Neural cell (in vitro differentiated cells): ENCODE results near the gene TMEM176B. TPM values are rescaled to one million over a fixed set of nuclear protein-coding genes. Genes with fewer than 3 reads are reported as not detected.

ENCODE experiments used
- H2AFZ ChIP-seq: fragments of 200-600, 300-800 bp; sonication (generic), shearing (Covaris generic); 2 replicates; pipeline ENCODE4 v1.6.0; 2014; ENCODE audit warnings: low read depth, mild to moderate bottlenecking, antibody characterized with exemption, low read length, moderate library complexity
- H3F3A ChIP-seq: fragments of 200-600 bp; shearing (Covaris generic); 2 replicates; pipeline ENCODE4 v1.6.1; 2016; ENCODE audit warnings: mild to moderate bottlenecking, moderate library complexity, mixed read lengths, antibody characterized with exemption, low read length; ENCODE audit not compliant: insufficient read depth, poor library complexity, severe bottlenecking
- H3K27ac ChIP-seq: fragments of 200-600, 300-800 bp; sonication (generic), shearing (Covaris generic); 2 replicates; pipeline ENCODE4 v1.5.1; 2014; ENCODE audit warnings: mild to moderate bottlenecking, low read length, moderate library complexity
- H3K27me3 ChIP-seq: fragments of 300-800, 200-600 bp; sonication (generic), shearing (Covaris generic); 2 replicates; pipeline ENCODE4 v1.6.0; 2014; ENCODE audit warnings: mild to moderate bottlenecking, low read depth, low read length, moderate library complexity; ENCODE audit not compliant: insufficient read depth
- H3K36me3 ChIP-seq: fragments of 300-800, 200-600 bp; sonication (generic), shearing (Covaris generic); 2 replicates; pipeline ENCODE4 v1.5.1; 2014; ENCODE audit warnings: mild to moderate bottlenecking, antibody characterized with exemption, low read length, moderate library complexity; ENCODE audit not compliant: insufficient read depth
- H3K4me2 ChIP-seq: fragments of 300-800, 200-600 bp; sonication (generic), shearing (Covaris generic); 2 replicates; pipeline ENCODE4 v1.6.0; 2014; ENCODE audit warnings: mild to moderate bottlenecking, low read length
- H3K4me3 ChIP-seq: fragments of 300-800, 200-600 bp; sonication (generic), shearing (Covaris generic); 2 replicates; pipeline ENCODE4 v1.5.1; 2014; ENCODE audit warnings: mild to moderate bottlenecking, low read length, moderate library complexity
- H3K79me2 ChIP-seq: fragments of 200-600 bp; shearing (Covaris generic); replicated peaks from 2 replicates; pipeline ENCODE4 v1.6.0; 2014; ENCODE audit warnings: mild to moderate bottlenecking, low read length, moderate library complexity; ENCODE audit not compliant: insufficient read depth
- H3K9ac ChIP-seq: fragments of 300-800, 200-600 bp; sonication (generic), shearing (Covaris generic); 2 replicates; pipeline ENCODE4 v1.6.1; 2016; ENCODE audit warnings: mild to moderate bottlenecking, low read length, mixed read lengths
- H3K9me2 ChIP-seq: fragments of 200-600 bp; shearing (Covaris generic); 2 replicates; pipeline ENCODE4 v1.6.1; 2016; ENCODE audit warnings: mild to moderate bottlenecking, low read length, mixed read lengths; ENCODE audit not compliant: insufficient read depth
- H3K9me3 ChIP-seq: fragments of 200-600, 300-800 bp; sonication (generic), shearing (Covaris generic); 2 replicates; pipeline ENCODE4 v1.6.1; 2016; ENCODE audit warnings: mild to moderate bottlenecking, mixed run types, low read length, moderate library complexity, mixed read lengths
- H4K20me1 ChIP-seq: fragments of 200-600 bp; shearing (Covaris generic); 2 replicates; pipeline ENCODE4 v1.6.1; 2016; ENCODE audit warnings: mild to moderate bottlenecking, mixed run types; ENCODE audit not compliant: insufficient read depth
- CTCF ChIP-seq: fragments of 450-650 bp; IDR thresholded peaks from 2 replicates; pipeline ENCODE4 v1.5.1; 2014; ENCODE audit warnings: antibody characterized with exemption, mild to moderate bottlenecking, moderate library complexity; ENCODE audit not compliant: poor library complexity, severe bottlenecking
- EP300 ChIP-seq: fragments of 450-650 bp; conservative IDR thresholded peaks from 2 replicates; pipeline ENCODE4 v1.6.1; 2014; ENCODE audit warnings: antibody characterized with exemption, mild to moderate bottlenecking, moderate library complexity; ENCODE audit not compliant: poor library complexity, severe bottlenecking
- EZH2 ChIP-seq: fragments of 200-600, 300-800 bp; shearing (Covaris generic), sonication (generic); IDR thresholded peaks from 2 replicates; pipeline ENCODE4 v1.6.1; 2014; ENCODE audit warnings: antibody characterized with exemption, low read length, borderline replicate concordance, mild to moderate bottlenecking; ENCODE audit not compliant: insufficient read depth, poor library complexity, severe bottlenecking
- MXI1 ChIP-seq: fragments of 450-650 bp; conservative IDR thresholded peaks from 2 replicates; pipeline ENCODE4 v1.6.1; 2014; ENCODE audit warnings: antibody characterized with exemption, mild to moderate bottlenecking; ENCODE audit not compliant: poor library complexity, severe bottlenecking
- POLR2AphosphoS5 ChIP-seq: IDR thresholded peaks from 2 replicates; pipeline ENCODE4 v1.6.1; 2012
- RAD21 ChIP-seq: fragments of 450-650 bp; conservative IDR thresholded peaks from 2 replicates; pipeline ENCODE4 v1.6.1; 2014; ENCODE audit warnings: antibody characterized with exemption, mild to moderate bottlenecking, moderate library complexity
- REST ChIP-seq: IDR thresholded peaks from 2 replicates; pipeline ENCODE4 v1.6.1; 2012; ENCODE audit warnings: borderline replicate concordance
- SMC3 ChIP-seq: fragments of 450-650 bp; conservative IDR thresholded peaks from 2 replicates; pipeline ENCODE4 v1.6.1; 2014; ENCODE audit warnings: antibody characterized with exemption, mild to moderate bottlenecking, moderate library complexity; ENCODE audit not compliant: poor library complexity
- TAF1 ChIP-seq: IDR thresholded peaks from 2 replicates; pipeline ENCODE4 v1.6.1; 2012; ENCODE audit warnings: low read depth
- polyA plus RNA-seq: library from polyadenylated mRNA; depleted of rRNA; stranded (reverse); fragments of >200 nt; gene quantifications from 2 replicates; pipeline ENCODE4 v1.2.3, GENCODE V29; 2014

TMEM176B gene
- polyA plus RNA-seq, 1 donor from 2014 or later, result 1.9 TPM

- Histone ChIP-seq H4K20me1 (no peaks in the 10 kb centered on the region), H3K9me2 (no peaks in the 10 kb centered on the region), H3K27me3 (no peaks in the 10 kb centered on the region), H3K79me2 (no peaks in the 10 kb centered on the region), H3K36me3 (no peaks in the 10 kb centered on the region), H3K9ac (no peak overlapping the region), H3K27ac (no peak overlapping the region), H2AFZ (no peak overlapping the region), H3K4me2 (no peak overlapping the region), H3K4me3 (no peak overlapping the region), H3F3A (no peaks in the 10 kb centered on the region), H3K9me3 (no peaks in the 10 kb centered on the region)
- TF ChIP-seq MXI1 (no peak), POLR2AphosphoS5 (no peak), RAD21 (no peak), EP300 (no peak), TAF1 (no peak), EZH2 (no peak), REST (no peak), CTCF (no peak), SMC3 (no peak)
Observed at GRCh38 chr7:150756166-150756565, 44.0 kb downstream of the TMEM176B start.

- Histone ChIP-seq H3K4me2 (no peak overlapping the region), H3K27me3 (no peaks in the 10 kb centered on the region), H3K36me3 (no peaks in the 10 kb centered on the region), H3K9me3 (no peaks in the 10 kb centered on the region), H2AFZ (no peak overlapping the region), H3K79me2 (no peaks in the 10 kb centered on the region), H3K4me3 (no peak overlapping the region), H3F3A (no peaks in the 10 kb centered on the region), H3K9ac (no peak overlapping the region), H4K20me1 (no peaks in the 10 kb centered on the region), H3K27ac (no peak overlapping the region), H3K9me2 (no peaks in the 10 kb centered on the region)
- no peak for TF ChIP-seq EP300
- no peak for TF ChIP-seq TAF1
- no peak for TF ChIP-seq RAD21
- TF ChIP-seq MXI1, result no peak
Observed at GRCh38 chr7:150755473-150756099, 44.6 kb downstream of the TMEM176B start.
